Stimulated activated CD8-positive, alpha-beta memory T cell treated with anti-CD3 and anti-CD28 coated beads, Interleukin-4, amount 100 ng/mL, for 4 hours (primary cell): ENCODE results near the gene CRACR2B.

Source experiments
- DNase-seq, 2 donors: peaks; one replicate each; pipeline ENCODE4 v3.0.0-alpha.2; 2020; ENCODE audit warnings: low read depth in 2 of 2, low spot score in 1 of 2

CRACR2B gene

GRCh38 chr11:866481-866880, 38.8 kb downstream of the CRACR2B start:
- DNase-seq, result no peak

GRCh38 chr11:867856-868358, 40.2 kb downstream of the CRACR2B start:
- no peak for DNase-seq

GRCh38 chr11:868394-868793, 40.7 kb downstream of the CRACR2B start:
- no peak for DNase-seq

DNA sequence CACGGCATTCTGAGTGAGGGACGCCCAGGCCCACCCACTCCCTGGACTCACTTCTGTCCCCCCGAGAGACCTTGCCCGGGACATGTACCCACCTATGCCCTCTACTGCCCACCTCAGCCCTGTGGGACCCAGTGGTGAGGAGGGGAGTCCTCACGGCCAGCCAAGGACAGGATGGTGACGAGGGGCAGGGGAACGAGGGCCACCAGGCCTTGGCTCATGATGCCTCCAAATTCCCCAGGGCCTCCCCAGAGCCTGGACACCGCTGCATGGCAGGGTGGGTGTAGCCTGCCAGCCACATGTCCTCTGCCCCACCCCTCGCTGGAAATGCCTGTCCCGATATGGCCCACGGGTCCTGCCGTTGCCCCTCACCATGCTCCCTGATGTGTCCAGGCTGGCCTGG, 41.1 kb downstream of the CRACR2B start:
- no peak for DNase-seq

DNA sequence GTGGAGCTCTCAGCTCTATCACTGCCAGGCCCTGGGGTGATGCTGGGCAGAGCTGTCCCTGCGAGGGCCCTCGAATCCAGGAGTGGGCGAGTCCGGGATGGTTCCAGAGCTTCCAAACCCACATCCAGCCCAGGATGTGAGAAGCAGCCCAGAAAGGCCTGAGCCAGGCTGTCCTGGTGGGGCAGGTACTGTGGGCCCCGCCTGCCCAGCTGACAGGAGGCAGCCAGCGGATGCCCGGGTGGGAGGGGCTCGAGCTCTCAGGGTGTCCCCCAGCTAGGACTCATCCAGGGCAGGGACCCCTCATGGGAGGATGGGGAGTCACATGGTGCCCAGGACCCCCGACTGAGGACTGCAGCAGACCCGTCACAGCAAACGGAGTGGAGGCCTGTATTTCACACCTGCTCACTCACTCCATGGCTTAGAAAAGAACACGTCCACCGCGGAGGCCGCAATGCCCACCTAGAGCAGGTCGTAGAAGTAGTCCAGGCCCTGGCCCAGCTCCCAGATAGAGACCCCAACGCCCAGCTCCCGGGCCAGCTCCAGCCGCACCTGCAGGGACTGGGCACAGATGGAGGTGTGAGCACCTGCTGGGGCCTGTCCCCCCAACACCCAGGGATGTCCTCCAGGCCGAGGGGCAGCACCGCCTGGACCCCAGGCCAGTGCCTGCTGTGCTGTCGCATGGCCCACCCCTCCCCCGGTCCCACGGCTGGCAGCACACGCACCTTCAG, 41.8 kb downstream of the CRACR2B start:
- no peak for DNase-seq

- DNase-seq, result no peak
Observed at GRCh38 chr11:870127-870413, 42.4 kb downstream of the CRACR2B start.

DNA sequence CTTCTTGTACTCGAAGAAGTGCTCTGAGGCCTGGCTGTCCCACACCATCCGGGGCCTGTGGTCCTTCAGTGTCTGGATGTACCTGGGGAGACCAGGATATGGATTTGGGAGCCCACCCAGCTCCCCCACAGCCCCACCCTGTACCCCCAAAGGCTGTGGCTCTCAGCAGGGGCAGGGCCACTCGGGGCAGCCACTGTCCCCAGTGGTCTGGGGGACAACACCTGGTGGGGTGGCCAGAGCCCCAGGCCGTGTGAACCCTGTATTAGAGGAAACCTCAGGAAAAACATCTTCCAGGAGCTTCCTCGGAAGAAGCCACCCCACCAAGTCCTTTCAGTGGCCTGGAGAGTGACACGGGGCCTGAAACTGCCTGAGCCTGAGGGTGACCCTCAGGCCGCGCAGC, 42.7 kb downstream of the CRACR2B start:
- DNase-seq, result no peak

GRCh38 chr11:871472-871871, 43.8 kb downstream of the CRACR2B start:
- DNase-seq, result no peak

DNA sequence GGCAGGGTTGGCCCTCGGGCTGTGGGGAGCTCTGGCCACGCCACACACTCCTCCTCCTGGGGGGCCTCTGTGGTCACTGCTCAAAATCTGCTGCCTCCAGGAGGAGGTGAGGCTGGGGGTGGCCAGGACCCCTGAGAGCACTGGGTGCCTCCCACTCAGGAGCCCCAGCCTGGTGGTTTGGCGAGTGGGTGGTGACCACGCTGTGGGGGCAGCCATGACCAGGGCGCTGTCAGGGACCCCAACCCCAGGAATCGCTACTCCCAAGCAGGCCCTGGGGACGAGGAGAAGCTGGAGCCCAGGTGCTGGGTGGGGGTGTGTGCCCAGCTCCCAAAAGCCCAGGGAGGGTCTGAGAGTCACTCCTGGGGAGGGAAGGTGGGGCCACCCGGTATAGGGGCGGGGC, 45.1 kb downstream of the CRACR2B start:
- no peak for DNase-seq

DNA sequence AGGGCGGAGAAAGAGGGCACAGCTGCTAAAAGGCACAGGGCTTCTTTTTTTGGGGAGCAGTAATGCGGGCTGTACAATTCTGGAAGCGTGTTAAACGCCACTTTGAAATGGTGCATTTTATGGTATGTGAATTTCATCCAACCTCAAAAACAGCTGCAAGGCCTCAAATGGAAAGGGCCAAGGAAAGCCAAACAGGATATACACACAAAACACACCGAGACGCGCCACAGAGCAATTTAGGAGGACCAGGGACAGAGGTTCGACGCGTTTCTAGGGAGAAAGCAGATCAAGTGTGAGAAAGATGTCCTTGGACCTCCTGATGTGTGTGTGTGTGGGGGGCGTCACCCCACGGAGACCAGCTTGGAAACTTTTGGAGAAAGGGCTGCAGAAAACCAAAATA, 46.0 kb downstream of the CRACR2B start:
- no peak for DNase-seq

GRCh38 chr11:875203-875602, 47.5 kb downstream of the CRACR2B start:
- DNase-seq, result no peak

DNA sequence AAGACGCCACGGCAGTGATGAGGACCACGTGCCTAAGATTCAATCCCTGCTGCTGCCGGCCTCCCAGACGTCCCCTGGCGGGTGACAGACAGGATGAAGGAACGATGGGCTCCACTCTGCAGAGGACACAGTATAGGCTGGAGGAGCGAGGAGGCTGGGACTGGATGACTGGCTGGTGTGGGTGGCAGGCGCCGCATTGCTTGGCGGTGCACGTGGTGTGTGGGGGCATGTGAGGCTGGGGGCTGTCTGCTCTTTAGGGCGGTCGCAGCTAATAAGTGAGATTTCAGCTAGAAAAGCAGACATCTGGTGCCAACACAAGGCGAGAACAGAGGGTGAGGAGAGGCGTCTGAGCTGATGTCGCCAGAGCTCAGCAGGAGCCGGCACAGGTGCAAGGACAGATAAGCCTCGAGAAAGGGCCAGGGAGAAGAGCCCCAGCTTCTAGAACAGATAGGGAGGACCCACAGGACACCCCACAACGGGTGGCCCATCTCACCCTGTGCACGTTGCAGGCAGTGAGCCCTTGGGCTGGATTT, 48.1 kb downstream of the CRACR2B start:
- DNase-seq, result no peak

GRCh38 chr11:876545-876944, 48.8 kb downstream of the CRACR2B start:
- DNase-seq, result no peak

DNA sequence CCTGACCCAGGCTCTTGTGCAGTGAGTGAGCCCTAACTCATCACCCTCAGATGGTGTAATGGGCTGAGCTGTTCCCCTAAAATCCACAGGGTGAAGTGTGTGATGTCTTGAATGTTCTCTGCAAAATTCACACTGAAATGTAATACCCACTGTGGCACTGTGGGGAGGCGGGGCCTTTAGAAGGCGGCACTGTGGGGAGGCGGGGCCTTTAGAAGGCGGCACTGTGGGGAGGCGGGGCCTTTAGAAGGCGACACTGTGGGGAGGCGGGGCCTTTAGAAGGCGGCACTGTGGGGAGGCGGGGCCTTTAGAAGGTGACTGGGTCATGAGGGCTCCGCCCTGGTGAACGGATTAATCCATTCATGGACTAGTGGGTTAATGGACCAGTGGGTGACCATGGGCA, 49.8 kb downstream of the CRACR2B start:
- DNase-seq, result no peak

DNA sequence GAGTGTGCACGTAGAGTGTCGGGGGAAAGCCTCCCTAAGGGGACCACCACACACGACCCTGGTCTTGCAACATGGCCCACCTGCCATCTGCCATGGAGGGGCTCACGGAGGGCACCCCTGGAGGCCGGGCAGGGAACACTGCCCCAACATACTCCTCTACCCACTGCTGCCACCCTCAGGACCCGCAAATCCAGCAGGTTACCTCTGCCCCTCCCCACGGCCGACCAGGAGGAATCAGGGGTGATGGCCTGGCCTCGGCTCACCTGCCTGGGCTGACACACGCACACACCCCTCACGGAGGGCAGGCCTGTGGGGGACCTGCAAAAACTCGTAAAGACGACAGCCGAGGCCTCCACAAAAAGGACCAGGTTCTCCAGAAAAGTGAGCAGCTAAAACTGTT, 52.7 kb downstream of the CRACR2B start:
- DNase-seq, result no peak
